Kidney glomerular epithelial cell (primary cell): ENCODE data around the gene PRKACB.
"Not testable (repeated sequence)": the region's sequence is repeated elsewhere in the genome, so short reads cannot be mapped to it uniquely, and the experiment has no call there.

ENCODE experiments used
- DNase-seq: peaks from one replicate; lab custom pipeline; 2025; lab: John Stamatoyannopoulos, UW

The PRKACB gene

DNA sequence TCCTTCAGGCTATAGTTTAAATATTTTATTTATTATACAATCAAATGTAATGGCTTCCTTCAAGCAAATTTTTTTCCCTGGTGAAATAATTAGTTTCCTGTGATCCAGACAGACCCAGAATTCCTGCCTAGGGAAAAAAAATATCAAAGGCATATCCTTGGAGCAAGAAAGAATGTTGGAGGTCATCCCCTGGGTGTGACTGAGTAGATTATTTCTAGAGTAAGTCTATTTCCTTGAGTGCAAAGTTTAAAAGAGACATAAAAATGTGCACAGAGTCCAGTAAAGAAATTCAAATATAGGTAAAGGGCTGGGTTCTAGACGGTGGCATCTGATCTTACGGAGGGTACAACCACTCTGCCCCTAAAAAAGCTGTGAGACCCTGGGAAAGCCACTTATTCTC is 125.2 kb downstream of the PRKACB start:
- peak; percentile 18 for DNase-seq

DNA sequence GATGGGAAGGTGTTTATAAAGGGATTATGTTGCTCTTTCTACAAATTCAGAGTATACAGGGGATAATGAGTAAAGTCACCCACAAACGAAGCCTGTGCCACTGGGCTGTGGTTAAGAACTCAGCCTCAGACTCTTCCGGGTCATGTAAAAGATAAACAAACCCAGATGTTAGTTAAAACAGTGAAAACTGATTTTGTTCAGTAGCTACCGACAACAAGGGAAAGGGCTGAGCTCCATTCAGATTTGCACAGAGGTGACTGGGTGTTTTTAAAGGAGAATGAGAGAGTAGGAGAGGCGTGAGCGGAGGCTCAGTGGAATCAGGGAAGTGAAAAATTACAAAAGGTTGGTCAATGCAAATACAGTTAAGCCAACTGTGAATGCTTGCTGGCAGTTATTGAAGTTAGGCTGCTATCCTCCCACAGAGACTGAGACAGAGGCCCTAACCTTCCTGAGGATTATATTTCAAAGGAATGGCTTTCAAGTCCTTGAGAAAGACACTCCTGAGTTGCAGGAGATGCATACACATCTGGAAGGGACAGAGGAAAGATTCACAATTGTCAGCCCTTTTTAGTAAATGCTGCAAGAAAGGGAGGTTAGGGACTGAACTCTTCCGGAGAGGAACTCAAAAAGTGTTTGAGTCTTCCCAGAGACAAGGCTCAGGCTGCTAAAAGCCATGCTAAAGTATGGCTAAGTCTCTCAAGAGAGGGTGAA is 127.5 kb downstream of the PRKACB start:
- DNase-seq, result peak; percentile 47

DNA sequence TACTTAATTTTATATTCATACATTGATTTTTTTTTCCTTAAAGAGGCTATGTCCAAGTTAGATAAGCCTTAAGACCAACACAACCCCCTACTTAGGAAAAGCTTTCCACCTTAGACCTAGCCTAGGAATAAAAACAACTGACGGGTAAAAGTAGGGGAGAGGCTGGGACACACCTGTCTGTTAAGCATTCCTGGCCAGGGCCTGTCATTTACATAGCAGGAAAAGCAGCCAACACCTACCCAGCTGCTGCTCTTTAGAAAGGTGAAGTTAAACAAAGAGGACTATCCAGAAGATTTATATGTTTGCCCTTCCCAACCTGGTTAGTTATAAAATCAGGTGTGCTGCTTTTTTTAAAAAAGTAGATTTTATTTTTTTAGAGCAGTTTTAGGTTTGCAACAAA is 128.3 kb downstream of the PRKACB start:
- DNase-seq, result no peak

DNA sequence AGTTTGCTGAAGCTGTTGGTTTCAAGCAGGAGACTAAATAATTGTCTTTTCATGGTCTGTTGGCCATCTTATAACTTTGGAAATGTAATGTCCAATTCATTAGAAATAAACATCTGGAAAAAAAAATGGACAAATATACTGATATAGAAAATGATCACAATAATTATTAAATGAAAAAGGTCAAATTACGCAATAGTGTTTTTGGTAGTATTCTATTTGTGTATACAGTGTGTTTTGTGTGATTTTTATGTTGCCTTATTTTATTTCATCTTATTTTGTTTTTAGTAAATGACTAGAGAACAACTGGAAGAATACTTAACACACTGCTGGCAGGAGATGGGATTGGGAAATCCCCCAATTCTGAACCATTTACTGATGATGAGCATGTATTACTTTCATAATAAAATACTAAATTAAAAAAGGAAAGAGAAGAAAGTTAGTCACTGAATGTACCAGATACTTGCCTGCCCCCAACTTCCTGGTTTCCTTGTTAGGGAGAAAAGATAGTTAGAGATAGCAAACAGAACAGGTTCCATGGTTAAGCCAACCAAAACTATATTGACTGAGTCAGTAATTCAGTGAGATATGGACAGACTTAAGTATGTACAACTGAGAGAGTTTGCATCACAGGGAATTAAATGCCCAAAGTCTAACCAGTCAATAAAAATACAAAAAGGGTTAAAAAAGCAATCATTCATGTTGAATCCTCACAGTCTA is 133.4 kb downstream of the PRKACB start:
- no peak for DNase-seq

DNA sequence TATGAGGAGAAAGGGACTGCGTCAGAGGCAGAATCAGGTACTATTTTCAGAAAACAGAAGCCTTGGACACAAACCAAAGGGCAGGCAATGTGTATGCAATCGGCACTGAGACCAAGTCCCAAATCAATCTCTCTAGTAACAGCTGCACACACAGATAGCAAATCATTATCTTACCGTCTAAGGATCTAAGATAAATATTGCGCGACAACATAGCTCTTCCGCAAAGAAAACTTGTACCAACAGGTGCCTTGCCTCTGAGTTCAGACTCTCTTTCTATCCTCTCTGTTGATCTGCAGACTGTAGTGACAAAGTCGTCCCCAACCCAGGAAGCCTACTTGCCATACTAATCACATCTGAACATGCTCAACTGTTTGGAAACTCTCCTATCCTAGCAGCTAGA is 134.8 kb downstream of the PRKACB start:
- DNase-seq, result no peak

DNA sequence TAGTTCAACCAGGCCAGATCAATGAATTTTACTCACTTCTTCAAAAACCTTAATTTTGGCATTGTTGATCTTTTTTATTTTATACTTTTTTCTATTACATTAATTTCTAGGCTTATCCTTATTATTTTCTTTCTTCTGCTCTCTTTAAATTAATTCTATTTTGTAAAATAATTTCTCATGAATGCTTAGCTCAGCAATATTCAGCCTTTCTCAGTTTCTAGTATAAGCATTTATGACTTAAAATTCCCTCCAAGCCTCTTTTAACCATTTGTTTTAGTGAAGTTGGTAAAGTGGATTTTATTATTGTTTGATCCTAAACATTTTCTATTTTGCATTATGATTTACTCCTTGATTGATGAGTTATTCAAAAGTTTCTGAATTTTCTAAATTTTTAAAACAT is 136.8 kb downstream of the PRKACB start:
- DNase-seq, result no peak

DNA sequence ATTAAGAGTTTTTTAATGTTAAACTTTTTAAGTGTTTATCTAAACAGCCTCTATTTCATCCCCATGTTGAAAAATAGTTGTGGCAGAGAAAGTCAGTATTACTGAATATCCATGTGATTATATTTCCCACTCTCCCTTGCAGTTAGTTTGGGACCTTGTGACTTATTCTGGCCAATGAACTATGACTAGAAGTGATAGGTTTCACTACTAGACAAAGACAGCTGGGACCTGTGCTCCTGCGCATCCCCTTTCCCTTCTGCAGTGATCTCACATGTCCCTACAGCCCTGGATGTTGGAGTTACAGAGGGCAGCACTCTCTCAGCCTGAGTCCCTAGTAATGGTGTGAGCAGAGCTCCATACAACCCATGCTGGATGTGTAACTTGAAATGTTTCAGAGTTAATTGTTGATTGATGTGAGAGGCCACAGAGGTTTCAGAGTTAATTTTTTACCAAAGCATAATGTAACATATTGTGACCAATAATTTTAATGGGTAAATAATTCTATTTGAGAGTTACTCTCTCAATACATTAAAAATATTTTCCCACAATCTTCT is 138.8 kb downstream of the PRKACB start:
- no peak for DNase-seq

DNA sequence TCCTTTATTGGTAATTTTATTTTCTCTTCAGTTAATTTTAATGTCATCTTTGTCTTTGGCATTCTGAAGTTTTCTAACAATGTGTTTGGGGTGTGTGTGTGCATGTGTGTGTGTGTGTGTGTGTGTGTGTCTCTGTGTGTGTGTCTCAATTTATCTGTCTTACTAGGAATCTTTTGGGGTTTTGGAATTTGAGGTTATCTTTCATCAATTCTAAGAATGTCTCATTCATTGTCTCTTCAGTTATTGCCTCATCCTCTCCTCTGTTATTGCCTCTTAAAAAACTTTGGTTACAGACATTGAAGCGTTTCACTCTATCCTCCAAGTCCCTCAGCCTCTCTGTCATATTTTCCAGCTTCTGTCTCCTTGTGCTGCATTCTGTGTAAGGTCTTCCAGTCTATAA is 139.3 kb downstream of the PRKACB start:
- DNase-seq, result no peak

DNA sequence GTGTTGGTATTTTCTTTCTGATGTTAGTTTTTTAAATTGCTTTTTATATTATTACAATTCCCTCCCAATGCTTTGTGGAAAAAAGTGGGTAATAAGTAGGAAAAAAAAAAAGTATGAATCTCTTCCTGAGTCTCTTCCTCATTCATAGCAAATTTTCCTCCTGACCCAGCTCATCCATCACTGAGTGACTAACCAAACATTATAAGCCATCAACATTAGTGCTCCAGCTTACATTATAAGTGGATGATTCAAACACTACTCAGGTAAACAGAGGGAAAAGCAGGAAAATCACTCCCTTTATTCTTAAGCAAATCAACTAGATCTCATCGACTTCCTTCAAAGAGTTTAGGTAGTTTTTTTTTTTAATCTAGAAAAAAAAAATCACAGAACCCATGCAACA is 142.0 kb downstream of the PRKACB start:
- DNase-seq, result no peak

DNA sequence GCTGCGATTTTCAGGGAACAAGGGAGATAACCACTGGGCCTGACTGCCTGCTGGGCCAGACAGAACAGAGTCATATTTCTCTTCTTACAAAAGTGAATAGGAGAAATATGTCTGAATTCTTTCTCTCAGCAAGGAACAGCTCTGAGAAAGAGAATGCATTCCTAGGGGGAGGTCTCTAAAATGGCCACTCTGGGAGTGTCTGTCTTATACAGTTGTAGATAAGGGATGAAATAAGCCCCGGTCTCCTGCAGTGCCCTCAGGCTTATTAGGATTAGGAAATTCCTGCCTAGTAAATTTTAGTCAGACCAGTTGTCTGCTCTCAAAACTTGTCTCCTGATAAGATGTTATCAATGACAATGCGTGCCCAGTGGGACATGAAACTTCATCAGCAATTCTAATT is 143.3 kb downstream of the PRKACB start:
- DNase-seq, result not testable (repeated sequence)
